ENCODE results near the gene RNF10.

DNA sequence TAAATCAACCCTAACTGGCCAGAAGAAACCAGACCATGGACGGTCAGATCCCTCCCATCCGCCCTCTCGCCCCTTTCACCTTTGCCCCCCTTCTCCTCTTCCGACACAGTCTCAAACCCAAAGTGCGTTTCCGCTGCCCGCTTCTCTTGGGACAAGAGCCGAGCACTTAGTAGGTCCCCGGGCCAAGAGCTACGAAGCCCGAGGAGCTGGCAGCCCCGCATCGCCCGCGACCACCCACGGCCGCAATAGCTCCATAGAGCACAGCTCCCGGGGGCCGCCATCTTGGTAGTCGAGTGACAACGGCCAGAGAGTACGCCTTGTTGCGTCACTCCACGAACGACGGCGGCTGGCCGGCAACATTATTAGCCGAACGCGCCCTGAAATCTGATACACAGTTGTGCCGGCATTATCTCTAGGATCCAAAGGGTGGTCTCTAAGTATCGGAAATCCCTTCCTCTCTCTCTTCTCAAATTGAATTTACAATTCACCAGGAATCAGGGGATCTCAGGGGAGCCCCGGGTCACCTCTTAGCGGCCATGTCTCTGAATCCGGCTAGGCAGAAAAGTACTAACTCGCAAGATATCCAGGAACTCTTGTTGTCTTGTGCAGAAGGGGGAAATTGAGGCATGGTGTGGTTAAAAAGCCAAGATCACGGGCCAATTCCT, 5.2 kb upstream of the RNF10 start, which contains the start of gene COQ5:
- TF ChIP-seq, protein P1, sequence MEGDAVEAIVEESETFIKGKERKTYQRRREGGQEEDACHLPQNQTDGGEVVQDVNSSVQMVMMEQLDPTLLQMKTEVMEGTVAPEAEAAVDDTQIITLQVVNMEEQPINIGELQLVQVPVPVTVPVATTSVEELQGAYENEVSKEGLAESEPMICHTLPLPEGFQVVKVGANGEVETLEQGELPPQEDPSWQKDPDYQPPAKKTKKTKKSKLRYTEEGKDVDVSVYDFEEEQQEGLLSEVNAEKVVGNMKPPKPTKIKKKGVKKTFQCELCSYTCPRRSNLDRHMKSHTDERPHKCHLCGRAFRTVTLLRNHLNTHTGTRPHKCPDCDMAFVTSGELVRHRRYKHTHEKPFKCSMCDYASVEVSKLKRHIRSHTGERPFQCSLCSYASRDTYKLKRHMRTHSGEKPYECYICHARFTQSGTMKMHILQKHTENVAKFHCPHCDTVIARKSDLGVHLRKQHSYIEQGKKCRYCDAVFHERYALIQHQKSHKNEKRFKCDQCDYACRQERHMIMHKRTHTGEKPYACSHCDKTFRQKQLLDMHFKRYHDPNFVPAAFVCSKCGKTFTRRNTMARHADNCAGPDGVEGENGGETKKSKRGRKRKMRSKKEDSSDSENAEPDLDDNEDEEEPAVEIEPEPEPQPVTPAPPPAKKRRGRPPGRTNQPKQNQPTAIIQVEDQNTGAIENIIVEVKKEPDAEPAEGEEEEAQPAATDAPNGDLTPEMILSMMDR (IDR thresholded peaks at IDR 0.05; ENCODE audit: insufficient read depth, low read length, poor library complexity, severe bottlenecking), result no peak
- no peak for TF ChIP-seq EZH2phosphoT487 (conservative IDR thresholded peaks at IDR 0.05; ENCODE audit: low read length)
